ENCODE data around the gene ANKRD22.
A peak's percentile ranks its signal among the peaks of the same experiment; 100 is the strongest.
"Not testable (repeated sequence)": the region's sequence is repeated elsewhere in the genome, so short reads cannot be mapped to it uniquely, and the experiment has no call there.

The ANKRD22 gene

DNA sequence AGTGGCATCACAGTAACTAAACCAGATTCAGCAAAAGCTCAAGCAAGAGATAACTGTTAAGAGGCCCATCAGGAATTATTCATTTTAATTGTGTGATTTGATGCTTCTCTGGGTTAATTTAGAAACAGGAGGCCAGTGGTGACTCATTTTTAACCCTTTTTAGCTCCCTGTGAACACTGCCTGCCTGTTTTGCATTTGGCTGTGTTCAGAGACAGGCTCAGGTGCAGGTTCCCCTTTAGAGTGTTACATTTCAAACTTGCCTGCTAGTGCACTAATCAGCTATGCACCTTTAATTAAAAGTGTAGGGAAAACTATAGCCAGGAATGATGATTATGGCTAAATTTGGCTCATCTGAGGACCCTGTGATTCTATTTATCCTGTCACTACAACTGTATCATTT lies 34.9 kb upstream of the ANKRD22 start:
- in situ Hi-C loops (cut with HindIII; ENCODE audit: low pct_unique_long_range_greater_than_20kb, low sequenced_read_pairs) = no loop called here
- no peak for DNase-seq (ENCODE audit: low read depth in 1 of 2, low spot score in 1 of 2)
- no peak for TF ChIP-seq JUND (IDR thresholded peaks at IDR 0.05; ENCODE audit: low read depth)

DNA sequence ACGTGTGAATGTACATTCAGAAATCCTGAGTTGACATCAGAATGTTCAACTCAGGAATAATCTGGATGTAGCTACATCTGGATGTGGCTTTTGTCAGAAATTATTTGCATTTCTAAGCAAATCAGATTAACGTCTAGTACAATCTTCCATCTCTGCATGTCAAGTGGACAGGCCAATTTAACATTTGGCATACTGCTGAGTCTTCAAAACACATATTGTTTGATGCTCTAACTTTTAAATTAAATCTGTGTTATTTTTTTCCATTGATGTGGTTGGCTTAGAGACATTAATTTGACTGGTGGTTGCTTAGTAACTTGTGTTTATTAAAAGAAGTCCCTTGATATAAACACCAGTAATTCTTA lies 31.8 kb upstream of the ANKRD22 start:
- in situ Hi-C loops (cut with HindIII; ENCODE audit: low pct_unique_long_range_greater_than_20kb, low sequenced_read_pairs) = no loop called here
- TF ChIP-seq JUND (IDR thresholded peaks at IDR 0.05; ENCODE audit: low read depth) = no peak
- no peak for DNase-seq (ENCODE audit: low read depth in 1 of 2, low spot score in 1 of 2)

DNA sequence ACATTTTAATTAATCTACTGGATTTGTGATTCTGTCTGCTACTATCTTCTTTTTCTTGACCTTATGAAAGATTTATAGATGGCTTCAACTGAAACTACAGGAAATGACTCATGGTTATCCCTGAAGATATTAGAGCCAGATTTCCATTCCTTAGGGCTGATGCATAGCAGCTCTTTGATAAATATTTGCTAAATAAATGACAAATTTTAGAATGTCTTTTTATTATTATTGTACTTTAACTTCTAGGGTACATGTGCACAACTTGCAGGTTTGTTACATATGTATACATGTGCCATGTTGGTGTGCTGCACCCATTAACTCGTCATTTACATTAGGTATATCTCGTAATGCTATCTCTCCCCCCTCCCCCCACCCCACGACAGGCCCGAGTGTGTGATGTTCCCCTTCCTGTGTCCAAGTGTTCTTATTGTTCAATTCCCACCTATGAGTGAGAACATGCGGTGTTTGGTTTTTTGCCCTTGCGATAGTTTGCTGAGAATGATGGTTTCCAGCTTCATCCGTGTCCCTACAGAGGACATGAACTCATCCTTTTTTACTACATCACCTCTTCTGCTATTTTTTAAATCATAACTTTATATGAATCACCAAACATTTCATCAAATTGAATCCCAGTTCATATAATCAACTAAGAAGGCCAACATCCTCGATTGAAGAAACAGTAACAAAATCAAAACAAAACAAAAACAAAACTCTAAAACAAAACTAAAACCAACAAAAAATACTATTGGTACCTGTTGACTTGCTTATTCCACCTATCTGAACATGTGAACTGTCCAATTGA lies 31.2 kb upstream of the ANKRD22 start:
- in situ Hi-C loops (cut with HindIII; ENCODE audit: low pct_unique_long_range_greater_than_20kb, low sequenced_read_pairs); DNase-seq (ENCODE audit: low read depth in 1 of 2, low spot score in 1 of 2): not testable (repeated sequence)

DNA sequence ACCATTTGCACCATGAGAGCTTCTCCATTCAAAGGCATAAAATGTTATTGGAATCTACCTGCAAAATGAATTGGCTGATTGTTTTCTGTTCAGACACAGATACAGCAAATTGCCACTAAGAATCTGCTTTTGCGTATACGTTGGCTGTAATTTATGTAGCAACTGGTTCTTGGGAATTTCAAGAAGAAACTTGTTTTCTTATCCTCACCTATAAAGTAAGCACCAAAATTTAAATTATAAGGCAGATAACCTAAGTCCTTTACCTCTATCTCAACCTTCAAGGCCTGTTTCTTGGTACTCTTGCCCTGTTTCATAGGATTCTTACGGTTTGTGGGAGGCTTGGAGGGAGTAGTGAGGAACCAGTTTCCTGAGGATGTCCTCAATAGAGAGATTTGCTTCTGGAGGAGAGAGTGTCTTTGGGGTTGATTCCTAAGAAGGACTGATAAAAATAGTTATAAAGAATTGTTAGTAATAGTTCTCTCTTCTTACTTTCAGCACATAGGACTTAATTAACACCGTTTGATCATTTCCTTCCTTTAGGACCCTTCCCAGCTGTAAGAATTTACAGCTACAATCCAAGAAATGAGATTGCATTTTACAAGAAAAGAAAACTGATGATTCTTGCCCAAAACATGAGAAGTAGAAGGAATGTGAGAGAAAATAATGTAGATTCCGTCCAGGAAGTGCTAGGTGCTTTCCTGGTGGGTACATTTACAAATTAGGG lies 30.4 kb upstream of the ANKRD22 start:
- DNase-seq (ENCODE audit: low read depth in 1 of 2, low spot score in 1 of 2) = no peak
- TF ChIP-seq JUND (IDR thresholded peaks at IDR 0.05; ENCODE audit: low read depth) = no peak
- in situ Hi-C loops (cut with HindIII; ENCODE audit: low pct_unique_long_range_greater_than_20kb, low sequenced_read_pairs) = no loop called here

DNA sequence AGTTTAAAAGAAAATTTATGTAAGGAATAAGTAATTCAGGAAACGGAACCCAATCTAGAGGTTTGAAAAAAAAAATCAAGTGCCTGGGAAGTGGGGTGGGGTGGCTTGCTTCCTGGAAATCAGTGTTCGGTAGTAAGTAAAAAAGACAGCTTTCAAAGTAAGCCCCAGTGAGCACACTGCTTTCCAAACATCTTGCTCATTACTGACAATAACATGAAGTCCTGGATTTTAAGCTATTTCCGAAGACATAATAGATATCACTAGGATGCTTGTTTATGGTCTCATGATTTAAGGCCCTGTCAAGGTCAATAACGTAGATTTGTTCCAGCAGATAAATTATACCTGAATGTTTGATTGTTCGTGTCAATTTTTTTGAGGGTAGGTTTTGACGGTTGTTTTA lies 29.7 kb upstream of the ANKRD22 start:
- no peak for TF ChIP-seq JUND (IDR thresholded peaks at IDR 0.05; ENCODE audit: low read depth)
- in situ Hi-C loops (cut with HindIII; ENCODE audit: low pct_unique_long_range_greater_than_20kb, low sequenced_read_pairs) = no loop called here
- DNase-seq (ENCODE audit: low read depth in 1 of 2, low spot score in 1 of 2) = no peak

DNA sequence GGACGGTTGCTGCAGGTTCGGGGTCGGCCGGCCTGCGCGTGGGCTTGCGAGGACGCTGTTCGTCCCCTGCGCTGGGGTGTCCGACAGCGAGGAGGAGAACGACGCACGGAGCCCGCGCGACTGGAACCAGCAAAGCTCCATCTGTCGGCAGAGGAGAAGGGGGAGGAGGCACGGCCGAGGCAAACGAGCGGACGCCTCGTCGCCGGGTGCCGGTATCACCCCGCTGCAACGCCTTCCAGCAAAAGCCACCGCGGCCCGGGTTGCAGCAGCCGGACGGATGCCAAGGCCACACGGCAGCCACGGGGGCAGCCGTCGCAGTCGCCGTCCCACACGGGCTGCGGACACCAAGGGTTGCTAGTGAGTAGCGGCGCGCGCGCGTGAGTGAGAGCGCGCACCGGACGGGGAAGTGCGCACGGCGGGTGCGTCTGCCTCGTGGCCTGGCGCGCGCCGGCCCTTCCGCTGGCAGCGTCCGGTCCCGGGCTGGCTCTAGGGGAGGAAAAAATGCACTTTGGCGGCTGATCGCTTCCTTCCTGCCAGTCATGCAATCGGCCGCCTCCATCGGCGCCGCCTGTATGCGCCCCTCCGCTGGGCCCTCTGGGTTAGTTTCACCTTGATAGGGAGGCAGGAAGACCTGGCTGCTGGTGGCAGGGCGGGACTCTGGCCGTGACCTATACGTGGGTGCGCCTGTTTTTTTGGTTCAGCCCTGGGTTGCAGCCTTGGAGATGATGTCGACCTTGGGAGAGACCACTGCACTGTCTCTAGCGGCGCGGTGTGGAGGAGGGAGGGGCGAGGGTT lies 28.8 kb upstream of the ANKRD22 start:
- peak; percentile 83 to 87 for DNase-seq (ENCODE audit: low read depth in 1 of 2, low spot score in 1 of 2)
- no peak for TF ChIP-seq JUND (IDR thresholded peaks at IDR 0.05; ENCODE audit: low read depth)
- in situ Hi-C loops (cut with HindIII; ENCODE audit: low pct_unique_long_range_greater_than_20kb, low sequenced_read_pairs) = no loop called here

DNA sequence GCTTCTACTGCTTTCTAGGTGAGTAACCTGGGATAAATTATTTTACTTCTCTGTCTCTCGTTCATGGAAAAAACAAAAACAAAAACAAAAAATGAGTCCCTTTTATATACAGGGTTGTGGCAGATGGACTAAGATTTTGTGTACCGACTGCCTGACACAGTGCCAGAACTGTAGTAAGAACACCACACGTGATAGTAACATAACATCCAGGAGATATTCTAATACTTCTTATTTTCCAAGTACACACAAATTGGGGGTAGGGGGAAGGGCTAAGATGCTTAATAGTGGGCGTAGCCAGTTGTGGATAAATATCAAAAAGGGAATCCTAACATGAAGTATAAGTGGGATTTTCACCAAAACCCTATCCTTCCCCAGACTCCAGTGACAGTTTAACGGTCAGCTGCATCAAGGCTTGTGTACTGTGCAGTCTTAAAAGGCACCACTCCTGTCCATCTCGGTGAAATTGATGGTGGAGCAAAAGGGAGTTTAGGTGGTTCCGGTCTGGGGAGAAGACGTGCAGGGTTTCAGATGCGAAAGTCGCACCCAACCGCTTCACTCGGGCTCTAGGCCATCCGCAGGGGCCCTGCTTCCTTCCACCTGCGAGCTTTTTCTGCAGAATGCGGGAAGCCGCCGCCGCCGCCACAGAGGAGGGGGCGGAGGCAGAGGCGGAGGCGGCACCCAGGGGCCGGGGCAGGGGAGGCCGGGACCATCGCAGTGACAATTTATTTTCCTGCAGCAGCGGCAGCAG lies 28.1 kb upstream of the ANKRD22 start, which contains the start of gene STAMBPL1:
STAMBPL1 (plus strand) TSS at position 712 of the 748 bp plus-strand sequence. CDS start 21,464 bp downstream, outside the sequence.
- in situ Hi-C loops (cut with HindIII; ENCODE audit: low pct_unique_long_range_greater_than_20kb, low sequenced_read_pairs) = no loop called here
- peak in 1 of 2 experiments; percentile 42 for DNase-seq (ENCODE audit: low read depth in 1 of 2, low spot score in 1 of 2)
- no peak for TF ChIP-seq JUND (IDR thresholded peaks at IDR 0.05; ENCODE audit: low read depth)

DNA sequence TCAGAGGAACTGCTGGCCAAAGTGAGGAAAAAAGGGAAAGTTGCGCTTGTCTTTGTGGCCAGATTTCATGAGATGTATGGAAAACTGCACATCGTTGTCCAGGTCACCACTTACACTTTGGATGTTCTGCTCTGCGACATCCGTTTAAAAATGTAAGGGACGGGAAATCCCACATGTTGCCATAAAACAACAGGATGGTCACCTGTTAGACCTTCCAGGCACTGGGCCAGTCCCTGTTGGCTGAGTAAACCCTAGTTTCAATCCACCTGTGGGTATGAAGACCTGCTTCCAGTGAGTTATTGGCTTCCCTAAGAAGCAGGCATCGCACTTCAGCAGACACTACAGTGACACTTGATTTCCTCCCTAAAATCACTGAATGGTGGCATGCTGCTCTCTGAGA lies 25.7 kb upstream of the ANKRD22 start:
- no peak for DNase-seq (ENCODE audit: low read depth in 1 of 2, low spot score in 1 of 2)
- no peak for TF ChIP-seq JUND (IDR thresholded peaks at IDR 0.05; ENCODE audit: low read depth)
- in situ Hi-C loops (cut with HindIII; ENCODE audit: low pct_unique_long_range_greater_than_20kb, low sequenced_read_pairs) = no loop called here

DNA sequence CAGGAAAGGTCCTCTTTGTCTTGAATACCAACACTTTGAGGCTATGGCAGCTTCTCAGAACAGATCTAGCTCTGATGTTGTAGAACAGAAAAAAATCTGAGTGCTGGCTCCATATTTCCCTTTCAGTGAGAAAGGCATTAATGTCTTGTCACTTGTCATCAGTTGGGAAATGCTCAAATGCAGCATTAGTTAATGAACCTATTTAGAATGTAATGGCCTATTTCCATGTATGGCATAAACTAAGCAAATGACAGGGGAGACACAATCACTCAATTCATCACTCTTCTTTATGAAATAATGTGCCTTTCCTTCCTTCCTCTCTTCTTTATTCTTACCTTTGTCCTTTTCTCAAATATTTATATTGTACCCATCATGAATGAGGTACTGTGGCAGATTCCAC lies 23.4 kb upstream of the ANKRD22 start:
- no peak for DNase-seq (ENCODE audit: low read depth in 1 of 2, low spot score in 1 of 2)
- in situ Hi-C loops (cut with HindIII; ENCODE audit: low pct_unique_long_range_greater_than_20kb, low sequenced_read_pairs) = no loop called here
- TF ChIP-seq JUND (IDR thresholded peaks at IDR 0.05; ENCODE audit: low read depth) = no peak

DNA sequence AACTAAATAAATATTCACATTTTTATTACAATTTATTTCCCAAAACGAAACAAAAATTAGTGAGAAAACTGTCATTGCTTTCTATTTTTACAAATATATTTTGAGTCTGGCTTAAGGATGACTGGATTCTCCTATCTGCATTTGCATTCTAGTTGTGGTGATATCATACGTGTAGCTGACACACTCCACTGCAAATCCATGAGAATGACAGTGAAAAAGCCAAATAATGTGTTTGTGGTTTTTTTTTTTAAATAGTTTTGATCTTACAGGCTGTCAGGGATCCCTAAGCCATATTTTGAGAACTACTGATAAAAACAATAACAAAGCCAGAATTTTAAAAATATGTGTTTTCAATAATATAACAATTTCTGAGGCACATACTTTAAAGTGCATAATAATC lies 22.6 kb upstream of the ANKRD22 start:
- DNase-seq (ENCODE audit: low read depth in 1 of 2, low spot score in 1 of 2) = no peak
- TF ChIP-seq JUND (IDR thresholded peaks at IDR 0.05; ENCODE audit: low read depth) = no peak
- in situ Hi-C loops (cut with HindIII; ENCODE audit: low pct_unique_long_range_greater_than_20kb, low sequenced_read_pairs) = no loop called here

DNA sequence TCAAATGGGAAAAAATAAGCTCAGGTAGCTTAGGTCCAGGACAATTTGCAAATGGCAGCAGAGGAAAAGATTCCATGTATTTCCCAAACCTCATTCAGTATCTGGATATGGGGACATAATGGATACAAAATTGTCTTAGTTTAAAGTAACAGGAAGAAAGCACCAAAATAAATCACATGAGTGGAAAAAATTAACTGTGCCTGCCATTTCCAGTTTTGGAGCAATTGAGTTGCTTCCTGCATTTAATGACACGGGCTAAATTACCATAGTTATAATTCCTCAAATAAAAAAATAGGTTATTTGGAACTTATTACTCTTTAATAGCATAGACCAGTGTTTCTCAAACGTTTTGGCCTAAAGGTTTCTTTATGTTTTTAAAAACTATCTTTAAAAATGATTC lies 22.1 kb upstream of the ANKRD22 start:
- no peak for DNase-seq (ENCODE audit: low read depth in 1 of 2, low spot score in 1 of 2)
- in situ Hi-C loops (cut with HindIII; ENCODE audit: low pct_unique_long_range_greater_than_20kb, low sequenced_read_pairs) = no loop called here
- no peak for TF ChIP-seq JUND (IDR thresholded peaks at IDR 0.05; ENCODE audit: low read depth)

DNA sequence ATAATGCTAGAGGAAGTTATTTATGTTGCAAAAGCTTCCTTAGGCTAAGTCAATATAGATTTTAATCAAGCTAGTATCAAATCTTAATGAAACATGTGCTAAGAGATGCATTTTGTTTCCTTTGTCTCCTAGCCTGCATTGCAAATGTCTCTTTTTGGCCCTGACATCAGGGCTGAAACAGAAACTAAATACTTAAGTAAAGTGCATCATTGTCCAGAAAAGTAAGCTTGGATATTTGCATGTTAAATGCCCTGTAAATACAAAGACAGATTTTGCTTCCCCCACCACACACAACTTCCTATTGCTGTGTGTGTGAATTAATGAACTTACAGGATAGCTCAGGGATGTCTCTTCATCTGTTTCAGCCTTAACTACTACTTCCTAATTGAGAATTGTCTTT lies 18.4 kb upstream of the ANKRD22 start:
- in situ Hi-C loops (cut with HindIII; ENCODE audit: low pct_unique_long_range_greater_than_20kb, low sequenced_read_pairs) = no loop called here
- no peak for TF ChIP-seq JUND (IDR thresholded peaks at IDR 0.05; ENCODE audit: low read depth)
- DNase-seq (ENCODE audit: low read depth in 1 of 2, low spot score in 1 of 2) = no peak
